Hepatocyte (in vitro differentiated cells): Measurements from ENCODE around the gene PITX1.

Source experiments
- CTCF ChIP-seq: fragments of 200-600 bp; sonication (generic); IDR thresholded peaks from 2 replicates; pipeline ENCODE4 v1.5.1; 2016; ENCODE audit warnings: antibody characterized with exemption, mild to moderate bottlenecking; ENCODE audit not compliant: poor library complexity
- EZH2phosphoT487 ChIP-seq: fragments of 200-600 bp; sonication (generic); IDR thresholded peaks from one replicate; pipeline ENCODE4 v1.6.1; 2018; ENCODE audit warnings: antibody characterized with exemption, mild to moderate bottlenecking, low read depth, moderate library complexity; ENCODE audit not compliant: unreplicated experiment, severe bottlenecking

- no peak for TF ChIP-seq CTCF
- TF ChIP-seq EZH2phosphoT487: no peak
Measured at GRCh38 chr5:135047347-135047695, 13.3 kb upstream of the PITX1 start.
